ENCODE measurements around the gene CDH22.
A peak's percentile ranks its signal among the peaks of the same experiment; 100 is the strongest.

Gene CDH22

DNA sequence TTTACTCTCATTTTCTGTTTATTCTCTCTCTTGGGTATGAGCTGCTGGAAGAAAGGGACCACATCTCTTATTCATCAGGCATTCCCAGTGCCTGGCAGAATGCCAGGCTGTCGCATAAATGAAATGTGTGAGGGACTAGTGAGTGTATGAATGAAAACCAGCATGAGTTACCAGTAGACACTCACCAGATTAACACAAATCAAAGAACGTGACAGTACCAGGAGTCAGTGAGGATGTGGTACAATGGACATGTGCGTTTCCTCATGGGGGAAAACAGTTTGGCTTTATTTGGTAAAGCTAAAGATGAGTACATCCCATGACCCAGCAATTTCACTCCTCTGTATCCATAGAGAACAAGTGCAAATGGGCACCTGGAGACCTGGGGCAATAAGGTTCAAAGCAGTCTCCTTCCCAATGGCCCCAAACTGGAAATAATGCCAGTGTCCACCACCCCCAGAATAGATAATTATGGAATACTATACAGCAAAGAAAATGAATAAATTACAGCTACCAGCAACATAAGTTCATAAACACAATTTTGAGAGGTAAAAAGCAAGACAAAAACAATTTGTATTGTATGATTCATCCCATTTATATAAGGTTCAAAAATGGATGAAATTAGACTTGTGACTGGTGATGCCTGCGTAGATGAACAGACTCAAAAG, 93.3 kb downstream of the CDH22 start:
- no peak for DNase-seq (ENCODE audit: low read depth)

- no peak for DNase-seq (ENCODE audit: low read depth)
These were observed 94.1 kb downstream of the CDH22 start for GRCh38 chr20:46213946-46214823.

GRCh38 chr20:46212876-46213275, 95.4 kb downstream of the CDH22 start:
- no peak for DNase-seq (ENCODE audit: low read depth)

DNA sequence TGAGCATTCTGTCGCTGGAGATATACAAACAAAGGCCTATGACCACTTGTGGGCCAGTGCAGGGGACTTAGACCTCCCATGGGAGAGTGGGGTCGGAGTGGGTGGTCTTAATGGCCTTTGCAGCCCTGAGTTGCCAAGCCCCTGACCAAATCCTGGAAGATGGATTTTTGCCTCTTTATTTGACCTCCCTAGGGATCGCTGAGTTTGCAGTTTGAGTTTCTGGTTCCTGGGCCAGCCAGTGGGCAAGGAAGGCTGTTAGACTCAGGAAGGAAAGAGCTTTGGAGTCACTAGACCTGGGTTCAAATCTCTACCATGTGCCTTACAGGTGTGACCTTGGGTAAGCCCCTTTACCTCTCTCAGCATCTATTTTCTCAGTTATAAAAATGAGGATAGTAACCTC, 96.0 kb downstream of the CDH22 start:
- DNase-seq (ENCODE audit: low read depth): no peak

GRCh38 chr20:46211331-46211722, 97.0 kb downstream of the CDH22 start:
- DNase-seq (ENCODE audit: low read depth): no peak

- DNase-seq (ENCODE audit: low read depth): no peak
These were observed 97.5 kb downstream of the CDH22 start for GRCh38 chr20:46210672-46211330.

DNA sequence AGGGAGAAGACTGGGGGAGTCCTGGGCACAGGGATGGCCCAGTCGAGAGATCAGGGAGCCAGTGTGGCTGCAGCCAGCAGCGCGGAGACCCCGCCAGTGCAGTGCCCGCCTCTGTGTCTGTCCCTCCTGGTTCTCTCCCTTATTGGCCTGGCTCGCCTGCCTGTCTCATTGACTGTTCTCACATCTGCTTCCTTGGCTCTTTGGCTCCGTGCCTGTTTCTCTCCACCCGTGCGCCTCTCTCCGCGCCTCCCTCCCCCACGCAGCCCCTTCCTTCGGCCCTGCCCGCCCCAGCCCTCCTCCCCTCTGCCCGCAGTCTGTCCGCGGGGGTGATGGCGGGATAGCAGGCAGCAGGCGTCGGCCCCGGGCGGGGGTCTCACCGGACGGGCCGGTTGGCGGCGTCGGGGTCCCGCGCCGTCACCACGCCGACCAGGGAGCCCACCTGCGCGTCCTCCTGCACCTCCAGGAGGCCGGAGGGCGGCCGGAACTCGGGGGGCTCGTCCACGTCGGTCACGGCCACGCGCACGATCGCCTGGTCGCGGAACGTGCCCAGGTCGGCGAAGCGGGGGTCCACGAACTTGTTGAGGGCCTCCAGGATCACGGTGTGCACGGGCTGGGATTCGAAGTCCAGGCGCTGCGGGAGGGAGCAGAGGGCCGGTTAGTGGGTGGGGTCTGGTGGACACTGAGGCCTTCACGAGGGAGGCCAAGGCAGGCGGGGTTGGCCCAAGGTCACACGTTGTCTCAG, 98.2 kb downstream of the CDH22 start:
- no peak for DNase-seq (ENCODE audit: low read depth)

DNA sequence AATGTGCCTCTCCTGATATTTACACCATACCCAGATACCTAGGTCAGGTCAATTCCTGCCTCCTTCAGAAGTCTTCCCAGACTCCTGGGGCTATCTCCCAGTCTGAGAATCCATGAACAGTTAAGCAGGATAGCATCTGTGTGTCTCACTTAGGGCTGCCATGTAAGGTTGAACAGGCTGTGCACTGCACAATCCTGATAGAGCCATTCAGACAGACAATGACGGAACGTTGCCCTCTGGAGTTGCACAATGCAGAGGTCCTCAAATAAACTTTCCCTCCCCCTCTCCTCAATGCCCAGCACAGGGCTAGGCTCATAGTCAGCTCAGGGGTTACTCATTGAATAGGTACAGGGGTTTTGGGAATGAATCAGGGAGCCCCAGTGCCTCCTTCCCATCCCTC, 100.5 kb downstream of the CDH22 start:
- DNase-seq (ENCODE audit: low read depth): no peak

DNA sequence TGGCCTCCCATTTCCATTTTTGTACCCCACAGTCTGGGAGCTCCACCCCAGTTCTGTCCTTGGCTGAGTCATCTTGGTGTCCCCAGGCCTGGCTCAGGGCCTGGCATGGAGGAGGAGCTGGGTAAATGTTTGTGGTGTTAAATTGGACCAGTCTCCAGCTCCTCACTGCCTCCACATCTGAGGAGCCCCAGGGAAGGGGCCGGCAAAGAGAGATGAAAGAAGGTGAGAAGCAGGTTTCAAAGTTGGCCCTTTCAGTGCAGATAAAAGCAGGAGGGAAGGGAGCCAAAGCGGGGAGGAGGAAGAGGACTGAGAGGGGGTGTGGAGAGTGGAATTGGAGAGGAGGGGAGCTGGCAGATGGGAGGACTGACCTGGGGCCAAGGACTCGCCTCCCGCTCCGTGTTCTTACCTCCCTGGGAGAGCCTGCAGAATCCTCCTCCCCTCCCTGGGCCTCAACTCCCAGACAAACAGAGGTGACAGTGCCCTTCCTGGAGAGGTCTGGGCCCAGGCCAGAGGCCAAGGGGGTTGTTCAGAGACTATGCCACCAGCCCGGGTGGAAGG, 101.2 kb downstream of the CDH22 start:
- DNase-seq (ENCODE audit: low read depth): no peak

- DNase-seq (ENCODE audit: low read depth): no peak
These were observed 102.3 kb downstream of the CDH22 start for GRCh38 chr20:46206025-46206424.

- DNase-seq (ENCODE audit: low read depth): no peak
These were observed 102.9 kb downstream of the CDH22 start for GRCh38 chr20:46205349-46205748.

DNA sequence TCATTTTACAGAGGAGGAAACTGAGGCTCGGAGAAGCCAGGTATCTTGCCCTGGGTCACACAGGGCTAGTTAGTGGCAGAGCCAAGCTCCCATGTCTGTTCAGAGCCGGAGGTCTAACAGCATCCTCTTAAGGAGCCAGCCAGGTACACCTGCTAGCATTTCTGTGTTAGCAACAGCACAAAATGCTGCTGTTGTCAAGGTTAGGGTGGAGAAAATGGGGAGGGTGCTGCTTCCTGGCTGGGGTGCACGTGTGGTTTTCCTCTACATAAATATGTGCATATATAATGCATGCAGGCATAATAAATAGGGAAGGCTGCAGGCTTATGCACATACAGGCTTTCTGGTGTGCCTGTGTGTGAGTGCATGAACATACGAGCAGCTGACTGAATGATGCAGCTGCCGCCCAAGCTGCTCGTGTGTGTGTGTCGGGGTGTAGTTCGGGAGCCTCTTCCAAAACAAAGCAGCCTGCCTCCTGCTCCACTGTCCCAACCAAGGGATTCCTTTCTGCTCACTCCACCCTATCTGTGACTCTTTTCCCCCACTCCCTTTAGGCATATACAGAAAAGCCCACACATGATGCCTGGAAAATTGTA, 103.6 kb downstream of the CDH22 start:
- DNase-seq (ENCODE audit: low read depth): peak; percentile 1

DNA sequence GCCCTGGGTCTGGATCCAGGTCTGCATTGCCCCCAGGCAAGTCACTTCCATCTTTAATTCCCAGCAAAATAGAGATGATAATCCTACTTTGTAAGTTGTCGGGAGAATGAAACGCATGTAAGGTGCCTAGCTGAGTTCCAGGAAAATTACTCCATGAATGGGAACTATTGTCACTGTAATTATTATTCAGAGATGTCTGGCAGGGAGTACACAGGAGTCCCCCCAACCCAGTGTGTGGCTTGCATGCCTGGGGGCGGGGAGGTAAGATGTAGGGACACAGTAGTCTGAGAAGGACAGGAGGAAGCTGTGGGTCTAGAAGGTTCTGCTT, 104.8 kb downstream of the CDH22 start:
- no peak for DNase-seq (ENCODE audit: low read depth)

DNA sequence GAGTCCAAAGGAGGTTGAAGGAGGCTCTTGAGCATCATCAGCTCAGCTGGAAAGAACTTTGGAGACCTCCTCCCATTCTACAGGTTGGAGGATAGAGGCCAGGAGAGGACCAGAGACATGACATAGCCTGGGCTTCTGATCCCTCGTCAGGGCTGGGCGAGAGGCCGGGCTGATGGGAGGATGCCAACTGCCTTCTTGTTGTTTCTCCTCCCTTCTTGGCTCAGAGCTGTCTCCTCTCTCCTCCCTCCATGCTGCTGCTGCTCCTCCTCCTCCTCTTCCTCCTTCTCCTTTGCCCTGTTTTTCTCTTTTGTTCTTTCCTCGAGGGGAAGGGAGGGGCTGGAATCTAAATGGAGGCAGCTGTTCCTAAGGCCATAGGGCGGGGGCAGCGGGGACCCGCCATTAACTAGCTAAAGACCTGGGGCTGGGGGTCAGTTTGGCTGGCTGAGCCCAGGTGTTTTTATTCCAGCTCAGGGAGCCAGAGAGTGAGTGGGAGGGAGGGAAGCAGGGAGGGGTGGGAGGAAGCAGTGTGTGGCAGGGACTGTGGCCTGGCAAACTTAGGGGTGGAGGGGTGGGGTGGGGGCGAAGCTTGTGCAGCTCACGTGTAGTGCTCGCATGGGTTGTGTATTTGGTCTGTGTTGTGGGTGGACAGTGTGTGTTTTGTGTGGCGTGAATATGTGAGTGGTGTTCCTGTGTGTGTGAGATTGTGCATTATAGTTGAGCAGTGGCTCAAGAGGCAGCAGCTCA, 105.4 kb downstream of the CDH22 start:
- DNase-seq (ENCODE audit: low read depth): no peak

DNA sequence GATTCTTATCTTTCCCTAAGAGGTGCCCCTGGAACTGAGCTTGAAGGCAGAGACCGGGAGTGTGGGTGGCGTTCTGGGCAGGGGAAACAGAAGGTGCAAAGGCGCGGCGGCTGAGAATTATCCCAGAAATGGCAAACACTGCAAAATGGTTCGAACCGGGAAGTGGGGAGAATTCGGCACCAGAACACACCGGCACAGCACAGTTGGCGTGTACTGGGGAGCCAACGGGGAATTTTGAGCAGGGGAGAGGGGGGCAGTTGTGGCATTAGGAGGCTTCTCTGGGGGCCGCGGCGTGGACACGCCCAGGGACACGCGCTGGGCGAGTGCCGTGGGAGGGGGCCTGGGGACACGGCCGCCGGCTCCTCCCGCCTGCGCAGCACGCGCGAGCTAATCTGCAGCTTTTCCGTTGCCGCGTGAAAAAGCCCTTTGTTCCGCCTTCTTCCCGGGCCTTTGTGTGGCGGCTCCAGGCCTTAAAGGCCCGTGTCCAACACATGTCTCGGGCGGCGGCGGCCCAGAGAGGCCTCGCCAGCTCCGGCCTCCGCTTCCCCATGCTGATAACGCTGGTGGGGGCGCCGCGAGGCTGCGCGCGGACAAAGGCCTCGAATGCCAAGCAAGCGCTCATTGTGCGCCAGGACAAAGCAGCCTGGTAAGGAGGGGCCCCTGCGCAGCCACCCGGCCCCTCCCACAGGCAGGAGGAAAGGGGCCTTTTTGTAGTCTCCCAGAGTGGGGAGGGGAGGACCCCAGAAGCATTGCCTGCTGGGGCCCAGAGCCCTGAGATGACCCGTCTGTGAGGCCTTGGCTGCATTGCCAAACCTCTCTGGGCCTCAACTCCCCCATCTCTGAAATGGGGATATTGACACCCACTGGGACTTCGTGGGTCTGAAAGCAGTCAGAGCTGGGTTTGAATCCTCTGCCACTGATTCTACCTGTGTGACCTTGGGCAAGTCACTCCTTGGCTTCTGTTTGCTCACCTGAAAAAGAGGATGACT, 107.4 kb downstream of the CDH22 start:
- no peak for DNase-seq (ENCODE audit: low read depth)

DNA sequence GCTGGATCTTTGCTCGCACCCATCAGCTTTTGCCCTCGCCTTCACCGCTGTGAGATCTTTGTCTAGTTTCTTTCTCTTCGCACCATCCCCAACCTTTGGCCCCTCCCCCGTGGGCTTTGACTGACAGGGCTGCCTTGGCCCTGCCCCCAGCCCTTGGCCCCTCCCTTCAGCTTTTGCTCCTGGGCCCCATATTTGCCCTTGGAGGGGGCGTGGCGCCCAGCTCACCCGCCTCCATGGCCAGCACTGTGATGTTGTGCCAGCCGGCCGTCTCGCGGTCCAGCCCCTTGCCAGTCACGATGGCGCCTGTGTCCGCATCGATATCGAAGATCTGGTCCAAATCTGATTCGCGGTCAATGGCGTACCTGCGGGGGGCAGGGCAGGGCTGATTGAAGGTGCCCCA, 109.1 kb downstream of the CDH22 start:
- DNase-seq (ENCODE audit: low read depth): no peak

GRCh38 chr20:46196990-46197389, 111.3 kb downstream of the CDH22 start:
- no peak for DNase-seq (ENCODE audit: low read depth)

- no peak for DNase-seq (ENCODE audit: low read depth)
These were observed 112.8 kb downstream of the CDH22 start for GRCh38 chr20:46195264-46196036.

- no peak for DNase-seq (ENCODE audit: low read depth)
These were observed 113.9 kb downstream of the CDH22 start for GRCh38 chr20:46194409-46194808.

All from T follicular helper cell (primary cell).